ENCODE results near the gene MACROD2.

The MACROD2 gene

GRCh38 chr20:14951105-14951504 lies 955.8 kb downstream of the MACROD2 start:
- H3K4me3 ChIP-seq (replicated peaks; ENCODE audit: low read depth, low read length): no peak overlapping the region
- TF ChIP-seq CTCF (IDR thresholded peaks at IDR 0.05; ENCODE audit: low read depth, low read length, missing control alignments): no peak
- DNase-seq (ENCODE audit: extremely low read depth, low read depth): no peak

DNA sequence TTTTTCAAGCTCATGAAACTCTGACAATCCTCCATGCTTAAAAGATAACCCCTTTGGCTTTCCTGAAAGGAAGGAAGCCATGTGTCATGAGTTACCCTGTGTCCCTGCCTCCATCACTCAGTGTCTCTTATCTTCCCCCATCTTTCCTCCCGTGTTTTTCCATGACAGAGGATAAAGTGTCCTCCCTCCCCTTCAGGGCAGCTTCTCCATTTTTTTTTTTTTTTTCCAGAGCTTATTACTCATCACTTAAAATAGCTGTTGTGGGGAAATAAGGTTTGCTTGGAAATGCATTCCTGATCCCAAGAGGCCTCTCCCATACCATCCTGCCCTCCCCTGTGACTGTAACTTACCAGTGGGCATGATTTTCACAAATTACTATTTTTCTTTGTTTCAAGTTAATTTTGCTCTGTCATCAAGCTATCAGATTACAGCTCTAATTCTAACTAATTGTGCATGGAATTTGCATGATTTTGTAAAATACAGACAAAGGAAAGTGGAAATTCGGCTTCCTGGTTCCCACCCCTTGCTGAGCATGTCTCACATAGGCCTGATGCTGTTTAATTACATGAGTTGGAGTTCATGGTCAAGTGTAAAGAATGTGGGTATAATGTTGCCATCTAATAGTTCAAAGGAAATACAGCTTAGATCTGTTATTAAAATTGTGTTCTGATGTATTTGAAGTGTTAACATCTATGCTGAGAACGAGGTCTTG lies 956.5 kb downstream of the MACROD2 start:
- peak; percentile 39 for DNase-seq (ENCODE audit: extremely low read depth, low read depth)
- no peak for TF ChIP-seq CTCF (IDR thresholded peaks at IDR 0.05; ENCODE audit: low read depth, low read length, missing control alignments)
- no peak overlapping the region for H3K4me3 ChIP-seq (replicated peaks; ENCODE audit: low read depth, low read length)

DNA sequence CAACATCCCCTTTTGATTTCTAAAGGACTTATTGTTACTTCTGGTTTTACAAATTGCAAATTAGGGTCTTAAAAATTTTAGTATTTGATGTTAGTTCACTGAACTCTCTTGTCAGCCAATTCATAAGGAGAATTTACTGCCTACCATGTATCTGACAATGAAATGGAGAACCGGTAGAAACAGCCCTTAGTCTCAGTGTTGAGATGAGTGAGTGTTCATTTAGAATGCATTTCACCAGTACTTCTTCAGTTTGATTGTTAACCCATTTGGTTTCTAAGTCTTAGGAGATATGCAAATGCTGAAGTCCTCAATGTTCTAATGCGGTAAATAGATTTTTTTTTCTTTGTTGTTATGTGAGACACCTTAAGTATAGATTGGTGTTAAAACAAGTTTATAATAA lies 958.4 kb downstream of the MACROD2 start:
- TF ChIP-seq CTCF (IDR thresholded peaks at IDR 0.05; ENCODE audit: low read depth, low read length, missing control alignments): no peak
- H3K4me3 ChIP-seq (replicated peaks; ENCODE audit: low read depth, low read length): no peak overlapping the region
- DNase-seq (ENCODE audit: extremely low read depth, low read depth): no peak

DNA sequence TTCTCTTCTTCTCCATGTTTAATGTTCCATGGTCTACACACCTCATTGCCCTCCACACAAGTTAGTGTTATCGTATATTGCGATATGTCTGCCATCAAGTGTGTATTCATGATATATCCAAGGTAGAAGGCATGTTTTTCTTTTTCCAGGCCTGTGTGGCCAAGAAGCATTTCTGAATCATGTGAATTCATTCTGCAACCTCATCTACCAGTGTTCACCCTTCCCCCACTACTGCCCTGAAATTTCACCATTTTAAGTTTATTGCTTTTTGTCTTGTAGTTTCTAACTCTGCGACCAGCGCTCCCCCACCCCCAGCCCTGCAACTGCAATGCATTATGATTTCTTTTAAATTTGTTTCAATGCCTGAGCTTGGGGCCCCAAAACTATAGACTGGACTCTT lies 960.1 kb downstream of the MACROD2 start:
- DNase-seq (ENCODE audit: extremely low read depth, low read depth): no peak
- no peak for TF ChIP-seq CTCF (IDR thresholded peaks at IDR 0.05; ENCODE audit: low read depth, low read length, missing control alignments)
- H3K4me3 ChIP-seq (replicated peaks; ENCODE audit: low read depth, low read length): no peak overlapping the region

- TF ChIP-seq CTCF (IDR thresholded peaks at IDR 0.05; ENCODE audit: low read depth, low read length, missing control alignments): no peak
- DNase-seq (ENCODE audit: extremely low read depth, low read depth): no peak
Measured at GRCh38 chr20:14956026-14956425, 960.7 kb downstream of the MACROD2 start.

GRCh38 chr20:14956538-14956937 lies 961.2 kb downstream of the MACROD2 start:
- no peak for DNase-seq (ENCODE audit: extremely low read depth, low read depth)
- H3K4me3 ChIP-seq (replicated peaks; ENCODE audit: low read depth, low read length): no peak overlapping the region
- no peak for TF ChIP-seq CTCF (IDR thresholded peaks at IDR 0.05; ENCODE audit: low read depth, low read length, missing control alignments)

More at GRCh38 chr20:14956026-14956425, 960.7 kb downstream of the MACROD2 start:
- H3K4me3 ChIP-seq (replicated peaks; ENCODE audit: low read depth, low read length): no peak overlapping the region

GRCh38 chr20:14957402-14957801 lies 962.1 kb downstream of the MACROD2 start:
- H3K4me3 ChIP-seq (replicated peaks; ENCODE audit: low read depth, low read length): no peak overlapping the region
- no peak for TF ChIP-seq CTCF (IDR thresholded peaks at IDR 0.05; ENCODE audit: low read depth, low read length, missing control alignments)
- no peak for DNase-seq (ENCODE audit: extremely low read depth, low read depth)

All from HFF-Myc (cell line).